H1 (cell line): Measurements from ENCODE around the gene CCNH. TPM values are rescaled to one million over a fixed set of nuclear protein-coding genes. Genes with fewer than 3 reads are reported as not detected.

Experiments
- CTCF ChIA-PET: fragments of 300-600 bp; sonication (Branson Sonifier 250); formaldehyde crosslinking; loops from one replicate; lab custom pipeline; 2021; ENCODE audit not compliant: partially characterized antibody; lab: Charles Lee
- POLR2A ChIA-PET: fragments of 300-600 bp; sonication (Branson Sonifier 250); formaldehyde crosslinking; loops from one replicate; lab custom pipeline; 2021; ENCODE audit warnings: inconsistent platforms; ENCODE audit not compliant: partially characterized antibody; lab: Charles Lee
- DNase-seq, 2 experiments: peaks; one replicate each; pipeline versions ENCODE4 v3.0.0 to v3.0.0-alpha.2; 2010 to 2022; ENCODE audit warnings: low spot score in 2 of 2, low read depth in 1 of 2, mixed read lengths in 1 of 2
- FAIRE-seq: peaks from 2 replicates; lab custom pipeline; 2011; peaks lifted over from hg19 to GRCh38; lab: Jason Lieb, UNC
- H2AFZ ChIP-seq: 2 replicates; pipeline ENCODE4 v1.8.1; 2012; ENCODE audit warnings: low read length, inconsistent platforms
- H2AK5ac ChIP-seq: 2 replicates; pipeline ENCODE4 v1.6.1; 2013; ENCODE audit warnings: low read depth, low read length
- H2BK120ac ChIP-seq: replicated peaks from 2 replicates; pipeline ENCODE3; 2013; ENCODE audit warnings: low read depth, low read length, inconsistent platforms
- H2BK12ac ChIP-seq: 2 replicates; pipeline ENCODE4 v1.6.1; 2013; ENCODE audit warnings: low read depth, low read length
- H2BK15ac ChIP-seq: 2 replicates; pipeline ENCODE4 v1.6.1; 2013; ENCODE audit warnings: low read length
- H2BK20ac ChIP-seq: 2 replicates; pipeline ENCODE4 v1.6.1; 2013; ENCODE audit warnings: low read length
- H2BK5ac ChIP-seq: 2 replicates; pipeline ENCODE4 v1.6.1; 2013; ENCODE audit warnings: low read depth, low read length
- H3K14ac ChIP-seq: 2 replicates; pipeline ENCODE4 v1.6.1; 2013; ENCODE audit warnings: inconsistent platforms; ENCODE audit not compliant: insufficient read length
- H3K18ac ChIP-seq: 2 replicates; pipeline ENCODE4 v1.6.1; 2013; ENCODE audit warnings: low read length; ENCODE audit errors: extremely low read depth
- H3K23ac ChIP-seq: 2 replicates; pipeline ENCODE4 v1.6.1; 2013; ENCODE audit warnings: inconsistent platforms; ENCODE audit not compliant: insufficient read length
- H3K23me2 ChIP-seq: 2 replicates; pipeline ENCODE4 v1.6.1; 2013; ENCODE audit warnings: low read depth, low read length
- H3K27ac ChIP-seq: 2 replicates; pipeline ENCODE4 v1.6.1; 2011; ENCODE audit warnings: low read depth, low read length, inconsistent platforms
- H3K27me3 ChIP-seq, 4 experiments: replicated peaks in 1 of 4; 1 replicate in 1 of 4; 2 replicates in 3 of 4; pipeline versions ENCODE4 v1.6.1 to v1.8.1; 2011 to 2013; ENCODE audit warnings: low read length in 3 of 4, mild to moderate bottlenecking in 3 of 4, inconsistent platforms in 2 of 4, mixed read lengths in 2 of 4, moderate library complexity in 1 of 4; ENCODE audit not compliant: control insufficient read depth in 3 of 4, insufficient read depth in 3 of 4; ENCODE audit errors: extremely low read depth in 1 of 4
- H3K36me3 ChIP-seq, 4 experiments: 2 replicates each; pipeline versions ENCODE4 v1.6.1 to v1.8.1; 2011 to 2013; ENCODE audit warnings: mild to moderate bottlenecking in 4 of 4, low read length in 3 of 4, moderate library complexity in 2 of 4, control low read depth in 1 of 4, inconsistent platforms in 1 of 4; ENCODE audit not compliant: insufficient read depth in 4 of 4, control insufficient read depth in 2 of 4
- H3K4ac ChIP-seq: replicated peaks from 2 replicates; pipeline ENCODE3; 2013; ENCODE audit warnings: low read length, low read depth, mixed read lengths, inconsistent platforms; ENCODE audit not compliant: insufficient read length
- H3K4me1 ChIP-seq, 4 experiments: replicated peaks in 1 of 4; 1 replicate in 1 of 4; 2 replicates in 3 of 4; pipeline versions ENCODE4 v1.6.1 to v1.8.1; 2011 to 2013; ENCODE audit warnings: low read length in 3 of 4, inconsistent platforms in 2 of 4, mixed read lengths in 1 of 4; ENCODE audit not compliant: insufficient read depth in 4 of 4, control insufficient read depth in 3 of 4
- H3K4me2 ChIP-seq, 2 experiments: 2 replicates each; pipeline versions ENCODE4 v1.6.1 to v1.8.1; 2011 to 2013; ENCODE audit warnings: low read depth in 2 of 2, low read length in 2 of 2, control low read depth in 1 of 2, inconsistent platforms in 1 of 2, mild to moderate bottlenecking in 1 of 2; ENCODE audit not compliant: insufficient read depth in 1 of 2
- H3K4me3 ChIP-seq, 4 experiments: fragments of 200-600, 300-600 bp in 1 of 4; sonication (generic), shearing (Covaris generic), sonication (Bioruptor Twin) in 1 of 4; 2 replicates each; pipeline versions ENCODE4 v1.5.1 to v1.8.1; 2011 to 2016; ENCODE audit warnings: low read length in 4 of 4, low read depth in 3 of 4, control low read depth in 2 of 4, inconsistent platforms in 2 of 4, mild to moderate bottlenecking in 2 of 4, mixed read lengths in 1 of 4, moderate library complexity in 1 of 4; ENCODE audit not compliant: insufficient read depth in 2 of 4; ENCODE audit errors: extremely low read depth in 1 of 4
- H3K56ac ChIP-seq: replicated peaks from 2 replicates; pipeline ENCODE3; 2013; ENCODE audit warnings: low read depth, mild to moderate bottlenecking, mixed read lengths, low read length, inconsistent platforms; ENCODE audit not compliant: insufficient read length
- H3K79me1 ChIP-seq: 2 replicates; pipeline ENCODE4 v1.6.1; 2013; ENCODE audit warnings: low read depth, low read length, control low read depth
- H3K79me2 ChIP-seq, 2 experiments: 2 replicates each; pipeline versions ENCODE4 v1.6.1 to v1.8.1; 2012 to 2013; ENCODE audit warnings: low read length in 2 of 2, mild to moderate bottlenecking in 2 of 2, inconsistent platforms in 1 of 2; ENCODE audit not compliant: insufficient read depth in 2 of 2, control insufficient read depth in 1 of 2
- H3K9ac ChIP-seq, 4 experiments: replicated peaks in 1 of 4; 1 replicate in 1 of 4; 2 replicates in 3 of 4; pipeline versions ENCODE4 v1.6.1 to v1.8.1; 2011 to 2013; ENCODE audit warnings: low read depth in 3 of 4, low read length in 3 of 4, control low read depth in 2 of 4, mild to moderate bottlenecking in 2 of 4, moderate library complexity in 2 of 4, inconsistent platforms in 1 of 4; ENCODE audit errors: extremely low read depth in 1 of 4
- H3K9me3 ChIP-seq, 2 experiments: 2 replicates each; pipeline versions ENCODE4 v1.6.1 to v1.8.1; 2012 to 2013; ENCODE audit warnings: mild to moderate bottlenecking in 2 of 2, moderate library complexity in 2 of 2, control low read depth in 1 of 2, inconsistent platforms in 1 of 2, low read depth in 1 of 2, low read length in 1 of 2, mixed read lengths in 1 of 2; ENCODE audit not compliant: insufficient read depth in 2 of 2
- H4K20me1 ChIP-seq, 2 experiments: replicated peaks in 1 of 2; 2 replicates each; pipeline versions ENCODE3 to v1.8.1; 2011 to 2013; ENCODE audit warnings: inconsistent platforms in 2 of 2, low read length in 2 of 2, mild to moderate bottlenecking in 1 of 2; ENCODE audit not compliant: insufficient read depth in 2 of 2, control insufficient read depth in 1 of 2
- H4K5ac ChIP-seq: 2 replicates; pipeline ENCODE4 v1.6.1; 2013; ENCODE audit warnings: low read length, low read depth, mixed read lengths, inconsistent platforms; ENCODE audit not compliant: insufficient read length
- H4K8ac ChIP-seq: 2 replicates; pipeline ENCODE4 v1.8.0; 2013; ENCODE audit warnings: mild to moderate bottlenecking, moderate library complexity, low read length, inconsistent platforms; ENCODE audit not compliant: insufficient read depth; ENCODE audit errors: extremely low read depth
- H4K91ac ChIP-seq: replicated peaks from 2 replicates; pipeline ENCODE3; 2013; ENCODE audit warnings: low read length, mixed read lengths, inconsistent platforms; ENCODE audit not compliant: insufficient read length
- BACH1 ChIP-seq: IDR thresholded peaks from 2 replicates; pipeline ENCODE4 v1.6.1; 2012; ENCODE audit warnings: low read length, improper control_type of control experiment
- BCL11A ChIP-seq, 2 experiments: IDR thresholded peaks; one replicate each; pipeline ENCODE4 v1.6.1; 2011; ENCODE audit warnings: low read depth in 2 of 2, low read length in 2 of 2, mild to moderate bottlenecking in 2 of 2
- CHD2 ChIP-seq: IDR thresholded peaks from 2 replicates; pipeline ENCODE4 v1.6.1; 2012; ENCODE audit warnings: low read length, improper control_type of control experiment
- FOSL1 ChIP-seq: IDR thresholded peaks from 2 replicates; pipeline ENCODE4 v1.6.1; 2011; ENCODE audit warnings: mild to moderate bottlenecking, low read depth, low read length, moderate library complexity; ENCODE audit not compliant: insufficient read depth
- GABPA ChIP-seq: IDR thresholded peaks from 2 replicates; pipeline ENCODE4 v1.6.1; 2011; ENCODE audit warnings: mild to moderate bottlenecking, low read length, moderate library complexity, borderline replicate concordance; ENCODE audit not compliant: insufficient read depth
- GTF2F1 ChIP-seq: IDR thresholded peaks from 2 replicates; pipeline ENCODE4 v1.6.1; 2012; ENCODE audit warnings: low read depth, low read length, improper control_type of control experiment, borderline replicate concordance
- HDAC2 ChIP-seq, 2 experiments: fragments of 300-600 bp in 1 of 2; sonication (generic) in 1 of 2; IDR thresholded peaks; 2 replicates each; pipeline ENCODE4 v1.6.1; 2011 to 2012; ENCODE audit warnings: low read depth in 2 of 2, low read length in 2 of 2, mild to moderate bottlenecking in 2 of 2, moderate library complexity in 2 of 2, borderline replicate concordance in 1 of 2, inconsistent platforms in 1 of 2
- KDM4A ChIP-seq: IDR thresholded peaks from one replicate; pipeline ENCODE4 v1.7.1; 2012; ENCODE audit warnings: low read depth, mild to moderate bottlenecking, moderate library complexity, low read length, inconsistent platforms; ENCODE audit not compliant: severe bottlenecking
- POLR2AphosphoS5 ChIP-seq: IDR thresholded peaks from 2 replicates; pipeline ENCODE4 v1.6.1; 2011; ENCODE audit warnings: low read depth, low read length
- POU5F1 ChIP-seq: IDR thresholded peaks from 2 replicates; pipeline ENCODE4 v1.6.1; 2011; ENCODE audit warnings: low read depth, mild to moderate bottlenecking, low read length, moderate library complexity
- SRF ChIP-seq: IDR thresholded peaks from 2 replicates; pipeline ENCODE4 v1.6.1; 2011; ENCODE audit warnings: mild to moderate bottlenecking, low read depth, low read length, moderate library complexity
- SUZ12 ChIP-seq: fragments of 200-600 bp; sonication (generic); IDR thresholded peaks from 2 replicates; pipeline ENCODE4 v1.6.1; 2012; ENCODE audit warnings: mild to moderate bottlenecking, inconsistent platforms, low read length, moderate library complexity, mixed read lengths
- TAF1 ChIP-seq: IDR thresholded peaks from 2 replicates; pipeline ENCODE4 v1.6.1; 2011; ENCODE audit warnings: mild to moderate bottlenecking, low read depth, low read length
- YY1 ChIP-seq: IDR thresholded peaks from 2 replicates; pipeline ENCODE4 v1.6.1; 2011; ENCODE audit warnings: low read depth, mild to moderate bottlenecking, low read length
- polyA plus RNA-seq, 7 experiments: library from polyadenylated mRNA; depleted of rRNA in 3 of 7; stranded (reverse) in 5 of 7; unstranded in 2 of 7; fragments of >200 nt in 5 of 7; fragments of 200-250 nt in 2 of 7; gene quantifications; 1 replicate in 5 of 7; 2 replicates in 1 of 7; 4 replicates in 1 of 7; pipeline versions ENCODE4 v1.2.1 to v1.2.3, GENCODE V29; 2011 to 2013; ENCODE audit warnings: missing spikeins in 2 of 7, mixed read lengths in 2 of 7
- total RNA-seq: library from RNA; stranded (reverse); fragmentation: NEBNext Ultra II Directional; extraction: Animal tissue kit (Norgen Biotek cat#: 25700); gene quantifications from 2 replicates; pipeline ENCODE4 v1.2.1, GENCODE V29; 2021
- TF ChIP-seq, protein P1 (sequence below): IDR thresholded peaks from 2 replicates; pipeline ENCODE4 v1.6.1; 2012; ENCODE audit warnings: low read length, inconsistent platforms

The CCNH gene
- total and polyA plus RNA-seq, 2 of the 8 experiments (the other 6 are each of a cell fraction or from before 2014, with no cell fraction given): 38.2 to 41.8 TPM

DNA sequence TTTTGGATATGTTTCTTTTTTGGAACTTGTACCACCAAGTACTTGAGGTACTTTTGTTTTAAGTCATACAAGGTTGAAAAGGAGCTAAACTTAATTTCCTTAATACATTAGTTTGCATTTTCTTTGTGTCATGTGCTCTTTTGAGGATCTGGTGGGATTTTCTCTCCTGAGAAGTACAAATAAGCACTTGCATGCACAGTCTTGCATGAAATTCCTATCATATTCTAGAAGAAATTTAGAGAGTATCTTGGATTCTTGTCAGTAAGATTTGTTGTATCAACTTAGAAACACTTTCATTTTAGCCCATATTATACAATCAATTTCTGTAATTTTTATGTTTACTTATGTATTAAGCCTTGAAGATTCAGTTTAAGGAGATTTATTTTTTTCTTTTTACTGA, 64.9 kb downstream of the CCNH start:
- no peak overlapping the region for H2BK5ac ChIP-seq
- POLR2A ChIA-PET: no interaction called here
- no peak overlapping the region for H4K5ac ChIP-seq
- H4K91ac ChIP-seq: no peak overlapping the region
- H4K20me1 ChIP-seq: no peaks in the 10 kb centered on the region
- peaks cover 0 to 14% (median 3%) of the 10 kb centered on the region in 4 experiments; a peak in 3 of 8 replicates for H3K36me3 ChIP-seq
- no peak overlapping the region for H3K18ac ChIP-seq
- no peak overlapping the region for H3K4ac ChIP-seq
- no peak overlapping the region for H2BK12ac ChIP-seq
- no peak overlapping the region for H3K23ac ChIP-seq
- no peaks in the 10 kb centered on the region for H3K79me1 ChIP-seq
- H3K14ac ChIP-seq: no peak overlapping the region
- no peaks in the 10 kb centered on the region for H3K27me3 ChIP-seq
- H2BK120ac ChIP-seq: no peak overlapping the region
- H3K9me3 ChIP-seq: no peaks in the 10 kb centered on the region
- no peaks in the 10 kb centered on the region for H3K23me2 ChIP-seq
- no peak overlapping the region for H2AFZ ChIP-seq
- FAIRE-seq (no peak), DNase-seq (no peak)
- H3K4me2 ChIP-seq: no peak overlapping the region
- no peaks in the 10 kb centered on the region for H3K4me1 ChIP-seq
- H2BK20ac ChIP-seq: no peak overlapping the region
- H4K8ac ChIP-seq: no peak overlapping the region
- no peak overlapping the region for H2BK15ac ChIP-seq
- H3K9ac ChIP-seq: no peak overlapping the region
- no peak overlapping the region for H3K4me3 ChIP-seq
- CTCF ChIA-PET: no interaction called here
- H3K27ac ChIP-seq: no peak overlapping the region
- no peak overlapping the region for H2AK5ac ChIP-seq
- no peak overlapping the region for H3K56ac ChIP-seq
- H3K79me2 ChIP-seq: no peaks in the 10 kb centered on the region
- TF ChIP-seq BCL11A (IDR thresholded peaks at IDR 0.05; ENCODE audit: low read depth in 2 of 2, low read length in 2 of 2) (no peak), BACH1 (no peak), CHD2 (no peak), HDAC2 (IDR thresholded peaks at IDR 0.05; ENCODE audit: borderline replicate concordance in 1 of 2, low read depth in 2 of 2, low read length in 2 of 2) (no peak), KDM4A (no peak), YY1 (no peak), POU5F1 (no peak), GABPA (no peak), SRF (no peak), FOSL1 (no peak), POLR2AphosphoS5 (no peak), GTF2F1 (no peak), TAF1 (no peak), SUZ12 (no peak)
- TF ChIP-seq, protein P1, sequence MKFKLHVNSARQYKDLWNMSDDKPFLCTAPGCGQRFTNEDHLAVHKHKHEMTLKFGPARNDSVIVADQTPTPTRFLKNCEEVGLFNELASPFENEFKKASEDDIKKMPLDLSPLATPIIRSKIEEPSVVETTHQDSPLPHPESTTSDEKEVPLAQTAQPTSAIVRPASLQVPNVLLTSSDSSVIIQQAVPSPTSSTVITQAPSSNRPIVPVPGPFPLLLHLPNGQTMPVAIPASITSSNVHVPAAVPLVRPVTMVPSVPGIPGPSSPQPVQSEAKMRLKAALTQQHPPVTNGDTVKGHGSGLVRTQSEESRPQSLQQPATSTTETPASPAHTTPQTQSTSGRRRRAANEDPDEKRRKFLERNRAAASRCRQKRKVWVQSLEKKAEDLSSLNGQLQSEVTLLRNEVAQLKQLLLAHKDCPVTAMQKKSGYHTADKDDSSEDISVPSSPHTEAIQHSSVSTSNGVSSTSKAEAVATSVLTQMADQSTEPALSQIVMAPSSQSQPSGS: no peak
